ENCODE measurements around the gene RPE65.

GRCh38 chr1:68485431-68486022 lies 35.8 kb upstream of the RPE65 start:
- TF ChIP-seq EZH2phosphoT487 (IDR thresholded peaks at IDR 0.05) (no peak), CTCF (IDR thresholded peaks at IDR 0.05) (no peak)

All from neural progenitor cell (in vitro differentiated cells).